H54 (cell line): ENCODE measurements around the gene HNRNPK.

ENCODE experiments used
- DNase-seq: peaks from one replicate; pipeline ENCODE4 v3.0.0; 2011; ENCODE audit warnings: low spot score, mixed read lengths; ENCODE audit not compliant: insufficient read length
- FAIRE-seq: peaks from 3 replicates; lab custom pipeline; 2011; peaks lifted over from hg19 to GRCh38; lab: Jason Lieb, UNC
- POLR2A ChIP-seq: IDR thresholded peaks from 2 replicates; pipeline ENCODE4 v1.6.1; 2011; ENCODE audit warnings: low read depth, mild to moderate bottlenecking, low read length

HNRNPK gene

DNA sequence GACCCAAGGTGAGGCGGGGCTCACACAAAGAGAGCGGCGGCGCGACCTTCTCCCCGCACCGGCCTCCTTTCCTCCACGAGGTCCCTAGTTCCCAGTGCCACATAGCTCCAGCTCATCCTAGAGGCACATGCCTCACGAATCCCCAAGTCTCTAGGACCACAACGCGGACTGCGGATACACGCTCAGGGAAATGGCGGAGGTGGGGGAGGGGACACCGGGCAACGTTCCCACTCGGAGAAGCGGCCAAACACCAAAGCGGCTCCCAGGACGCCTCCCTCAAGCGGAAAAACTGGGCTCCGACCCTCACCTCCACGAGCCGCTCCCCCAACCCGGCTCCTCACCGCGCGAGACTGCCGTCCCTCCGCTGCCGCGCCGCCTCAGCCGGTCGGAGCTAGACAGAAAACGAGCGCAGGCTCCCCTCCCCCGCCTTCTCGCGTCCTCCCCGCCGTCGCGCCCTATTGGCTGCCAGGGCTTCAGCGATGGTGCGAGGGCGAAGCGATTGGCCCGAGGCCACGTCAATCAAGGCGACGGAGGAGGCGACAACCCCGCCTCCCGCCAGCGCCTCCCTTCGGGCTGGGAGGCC, at the start of gene HNRNPK:
HNRNPK (minus strand) TSS at position 404 of the 583 bp plus-strand sequence. CDS start 1,963 bp downstream, outside the sequence.
- peak; percentile 60 for TF ChIP-seq POLR2A
- DNase-seq (peak; percentile 97), FAIRE-seq (no peak)

DNA sequence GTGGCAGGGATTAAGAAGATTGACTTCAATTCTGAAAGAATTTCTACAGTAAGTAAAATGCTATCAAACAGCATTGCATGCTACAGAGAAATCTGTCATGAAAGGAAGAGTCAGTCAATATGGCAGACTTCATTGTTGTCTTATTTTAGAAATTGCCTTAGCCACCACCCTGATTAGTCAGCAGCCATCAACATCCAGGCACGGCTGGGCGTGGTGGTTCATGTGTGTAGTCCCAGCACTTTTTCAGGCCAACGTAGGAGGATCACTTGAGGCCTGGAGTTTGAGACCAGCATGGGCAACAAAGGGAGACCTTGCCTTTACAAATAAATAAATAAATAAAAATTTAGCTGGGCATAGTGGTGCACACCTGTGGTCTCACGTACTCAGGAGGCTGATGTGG, 47.2 kb upstream of the HNRNPK start:
- peak; percentile 72 for FAIRE-seq
- no peak for TF ChIP-seq POLR2A
- DNase-seq = no peak

DNA sequence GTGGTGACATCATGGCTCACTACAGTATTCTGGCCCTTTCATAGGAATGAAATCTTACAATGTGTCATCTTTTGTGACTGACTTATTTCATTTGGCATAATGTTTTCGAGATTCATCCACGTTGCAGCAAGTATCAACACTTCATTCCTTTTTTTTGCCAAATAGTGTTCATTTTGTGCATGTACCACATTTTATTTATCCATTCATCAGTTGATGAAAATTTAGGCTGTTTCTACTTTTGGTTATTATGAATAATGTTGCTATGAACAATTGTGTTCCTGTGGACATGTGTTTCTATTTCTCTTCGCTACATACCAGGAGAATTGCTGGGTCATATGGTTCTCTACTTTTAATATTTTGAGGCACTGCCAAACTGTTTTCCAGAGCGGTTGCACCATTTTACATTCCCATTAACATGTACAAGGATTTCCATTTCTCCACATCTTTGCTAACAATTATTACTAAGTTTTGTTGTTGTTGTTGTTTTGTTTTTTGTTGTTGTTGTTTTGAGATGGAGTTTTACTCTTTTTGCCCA, 44.1 kb upstream of the HNRNPK start:
- DNase-seq = no peak
- no peak for FAIRE-seq
- TF ChIP-seq POLR2A = no peak

DNA sequence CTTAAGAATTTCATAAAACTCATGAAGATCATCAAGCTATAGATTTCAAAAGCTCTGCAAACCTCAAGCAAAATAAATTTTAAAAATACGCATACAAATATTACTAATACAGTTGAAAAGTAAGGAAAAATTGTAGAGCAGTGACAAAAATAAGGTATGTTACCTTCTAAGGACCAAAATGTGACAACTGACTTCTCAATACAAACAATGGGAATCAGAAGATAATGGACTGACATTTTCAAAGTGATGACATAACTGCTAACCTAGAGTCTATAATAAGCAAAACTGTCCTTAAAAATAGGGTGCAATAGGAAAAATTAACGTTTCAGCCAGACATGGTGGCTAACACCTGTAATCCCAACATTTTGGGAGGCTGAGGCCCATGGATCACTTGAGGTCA, 27.6 kb upstream of the HNRNPK start:
- FAIRE-seq = no peak
- TF ChIP-seq POLR2A = no peak
- DNase-seq = no peak

GRCh38 chr9:84003246-84003645, 23.2 kb upstream of the HNRNPK start:
- peak; percentile 65 for FAIRE-seq
- no peak for DNase-seq
- no peak for TF ChIP-seq POLR2A

GRCh38 chr9:84002344-84002743, 22.3 kb upstream of the HNRNPK start:
- peak; percentile 92 for FAIRE-seq
- TF ChIP-seq POLR2A = no peak

DNA sequence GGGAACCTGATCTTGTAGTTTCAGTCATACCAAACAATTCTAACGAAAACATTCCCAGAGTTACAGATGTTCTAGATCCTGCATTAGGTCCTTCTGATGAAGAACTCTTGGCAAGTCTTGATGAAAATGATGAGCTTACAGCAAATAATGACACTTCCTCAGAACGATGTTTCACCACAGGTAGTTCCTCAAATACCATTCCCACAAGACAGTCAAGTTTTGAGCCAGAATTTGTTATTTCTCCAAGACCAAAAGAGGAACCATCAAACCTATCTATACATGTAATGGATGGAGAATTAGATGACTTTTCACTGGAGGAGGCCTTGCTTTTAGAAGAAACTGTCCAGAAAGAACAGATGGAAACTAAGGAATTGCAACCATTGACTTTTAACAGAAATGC, 21.6 kb upstream of the HNRNPK start:
- DNase-seq = no peak
- no peak for TF ChIP-seq POLR2A
- FAIRE-seq = peak; percentile 87

More at GRCh38 chr9:84002344-84002743, 22.3 kb upstream of the HNRNPK start:
- DNase-seq = no peak

DNA sequence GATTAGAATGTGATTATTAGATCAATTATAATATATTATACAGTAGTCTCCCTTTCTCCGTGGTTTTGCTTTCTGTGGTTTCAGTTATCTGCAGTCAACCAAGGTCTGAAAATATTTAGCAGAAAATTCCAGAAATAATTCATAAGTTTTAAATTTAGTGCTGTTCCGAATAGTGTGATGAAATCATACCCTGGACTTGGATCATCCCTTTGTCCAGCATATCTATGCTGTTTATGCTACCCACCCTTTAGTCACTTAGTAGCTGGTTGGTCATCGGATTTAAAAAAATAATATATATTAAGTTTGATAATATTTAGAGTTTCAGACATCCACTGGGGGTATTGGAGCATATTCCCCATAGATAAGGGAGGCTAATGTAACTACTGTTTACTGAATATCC, 20.2 kb upstream of the HNRNPK start:
- FAIRE-seq (no peak), DNase-seq (no peak)
- no peak for TF ChIP-seq POLR2A

DNA sequence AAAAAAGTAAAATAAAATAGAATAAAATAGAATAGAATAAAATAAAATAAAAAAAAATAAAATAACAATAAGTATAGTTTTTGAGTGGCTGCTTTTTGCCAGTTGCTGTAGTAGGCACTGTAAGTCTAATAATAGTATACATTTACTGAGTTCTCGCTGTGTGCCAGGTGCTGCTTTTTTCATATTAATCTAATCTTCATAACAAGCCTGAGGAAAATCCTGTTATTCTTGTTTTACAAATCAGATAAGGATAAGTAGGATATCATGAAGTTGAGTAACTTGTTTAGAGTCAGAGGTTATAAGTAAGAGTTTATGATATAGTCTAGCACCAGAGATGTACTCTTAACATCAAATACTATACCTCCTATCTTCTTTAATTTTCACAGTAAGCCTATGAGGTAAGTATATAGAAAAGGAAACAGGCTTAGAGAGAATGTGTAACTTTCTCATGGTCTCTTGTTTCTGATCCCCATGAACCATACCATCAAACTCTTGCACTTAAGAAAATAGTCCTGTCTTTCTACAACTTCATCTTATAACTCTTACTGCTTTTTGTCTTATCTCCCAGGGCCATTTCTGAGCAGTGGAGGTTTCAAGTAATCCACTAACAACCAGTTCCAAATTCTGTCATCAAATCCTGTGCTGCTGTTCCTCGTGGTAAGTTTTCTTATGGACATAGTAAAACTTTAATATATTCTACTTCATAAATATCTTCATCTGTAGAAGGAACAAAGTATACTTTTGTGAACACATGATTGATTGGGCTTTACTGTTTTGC, 19.3 kb upstream of the HNRNPK start:
- DNase-seq (no peak), FAIRE-seq (peak; percentile 58)
- TF ChIP-seq POLR2A = no peak

DNA sequence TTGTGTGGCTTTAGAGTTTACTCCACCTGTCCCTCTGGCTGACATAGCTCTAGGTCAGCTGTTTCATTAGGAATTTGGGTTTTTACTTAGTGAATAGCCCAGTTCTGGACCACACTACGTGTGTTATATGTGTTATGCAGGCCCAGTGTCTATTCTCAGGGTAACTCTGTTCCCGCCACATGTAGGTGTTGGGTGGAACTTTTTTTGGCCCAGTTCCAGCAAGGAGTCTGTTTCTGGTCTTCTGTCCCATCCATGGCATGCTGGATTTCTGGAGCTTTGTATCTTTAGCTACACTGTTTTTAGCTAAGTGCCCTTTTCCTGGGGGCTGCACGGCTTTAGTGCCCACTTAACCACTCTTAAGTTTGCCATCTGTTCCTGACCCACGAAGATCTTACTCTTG, 16.1 kb upstream of the HNRNPK start:
- no peak for DNase-seq
- no peak for TF ChIP-seq POLR2A
- FAIRE-seq = peak; percentile 86

GRCh38 chr9:83992901-83993300, 12.9 kb upstream of the HNRNPK start:
- FAIRE-seq = no peak
- no peak for TF ChIP-seq POLR2A
- no peak for DNase-seq

DNA sequence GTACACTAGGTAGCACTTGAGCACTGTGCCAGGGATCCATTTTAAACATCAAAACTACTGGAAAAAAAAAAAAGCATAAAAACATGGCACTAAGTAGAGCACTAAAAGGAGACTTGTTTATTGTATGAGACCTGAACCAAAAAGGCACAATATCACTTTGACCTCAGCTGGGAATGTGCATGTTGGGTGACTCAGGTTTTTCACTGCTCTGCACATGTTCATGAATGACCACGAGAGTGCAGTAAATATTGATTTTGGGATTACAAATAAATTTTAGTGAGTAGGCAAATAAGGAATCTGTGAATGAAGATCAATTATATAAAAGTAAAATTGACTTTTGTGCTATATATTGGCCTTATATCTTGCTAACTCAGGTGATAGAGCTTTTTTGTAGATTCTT, 12.4 kb upstream of the HNRNPK start:
- no peak for TF ChIP-seq POLR2A
- DNase-seq = no peak
- FAIRE-seq = peak; percentile 89

DNA sequence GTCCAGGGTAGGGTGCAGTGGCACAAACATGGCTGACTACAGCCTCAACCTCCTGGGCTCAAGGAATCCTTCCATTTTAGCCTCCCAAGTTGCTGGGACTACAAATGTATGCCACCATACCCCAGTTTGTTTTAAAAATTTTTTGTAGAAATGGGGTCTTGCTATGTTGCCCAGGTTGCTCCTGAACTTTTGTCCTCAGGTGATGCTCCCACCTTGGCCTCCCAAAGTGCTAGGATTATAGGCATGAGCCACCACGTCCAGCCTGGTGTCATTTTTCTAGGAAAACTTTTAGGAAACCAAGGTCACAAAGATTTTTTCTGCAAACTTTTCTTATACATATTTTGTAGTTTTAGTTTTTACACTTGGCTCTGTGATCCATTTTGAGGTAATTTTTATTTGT, 11.3 kb upstream of the HNRNPK start:
- DNase-seq (no peak), FAIRE-seq (no peak)
- no peak for TF ChIP-seq POLR2A

- DNase-seq (no peak), FAIRE-seq (no peak)
- TF ChIP-seq POLR2A = no peak
Observed at GRCh38 chr9:83988411-83988810, 8.4 kb upstream of the HNRNPK start.

GRCh38 chr9:83987402-83987791, 7.4 kb upstream of the HNRNPK start:
- TF ChIP-seq POLR2A = no peak
- FAIRE-seq (no peak), DNase-seq (no peak)
